HCT116 (cell line): ENCODE measurements around the gene CERT1. TPM values are rescaled to one million over a fixed set of nuclear protein-coding genes. Genes with fewer than 3 reads are reported as not detected.

Experiments
- ATAC-seq: fragments of 200-7000 bp; cut with Tn5 transposase; 2 replicates; pipeline ENCODE4 v1.9.1; 2020; ENCODE audit warnings: mild to moderate bottlenecking, moderate library complexity
- BruUV-seq: library from RNA; stranded (reverse); fragments of 400-500 nt; replicated peaks from 2 replicates; lab custom pipeline; 2021; lab: Mats Ljungman, UMichigan
- CTCF ChIA-PET: fragments of 300-600 bp; sonication (Branson Sonifier 250); formaldehyde crosslinking; loops from one replicate; lab custom pipeline; 2021; ENCODE audit warnings: antibody characterized with exemption; lab: Charles Lee
- POLR2A ChIA-PET: fragments of 300-600, 350-600 bp; sonication (Branson Sonifier 250); formaldehyde crosslinking; loops from one replicate; lab custom pipeline; 2021; ENCODE audit warnings: antibody characterized with exemption; lab: Charles Lee
- RAD21 ChIA-PET, 2 experiments: fragments of 300-600 bp; sonication (Branson Sonifier 250); formaldehyde crosslinking; loops; one replicate each; lab custom pipeline; 2023; ENCODE audit warnings: low total read pairs in 2 of 2; ENCODE audit not compliant: uncharacterized antibody in 2 of 2, unreplicated experiment in 2 of 2, low non-redundant PET in 1 of 2; lab: Charles Lee
- DNase-seq: peaks from one replicate; pipeline ENCODE4 v3.0.0-alpha.2; 2010; ENCODE audit warnings: low read depth, low spot score
- H2AFZ ChIP-seq: fragments of 200-600 bp; shearing (Covaris generic), sonication (generic); 2 replicates; pipeline ENCODE4 v1.6.1; 2017; ENCODE audit warnings: low read depth, mixed run types, mixed read lengths, antibody characterized with exemption, low read length; ENCODE audit not compliant: poor library complexity, severe bottlenecking
- H3K27ac ChIP-seq: 2 replicates; pipeline ENCODE4 v1.5.1; 2012; ENCODE audit warnings: low read depth, low read length
- H3K27me3 ChIP-seq: fragments of 200-600 bp; sonication (generic); 2 replicates; pipeline ENCODE4 v1.6.1; 2016; ENCODE audit warnings: mixed run types, low read length, mixed read lengths; ENCODE audit not compliant: insufficient read depth
- H3K36me3 ChIP-seq, 2 experiments: fragments of 200-500 bp in 1 of 2; fragments of 200-600 bp in 1 of 2; sonication (Bioruptor generic) in 1 of 2; sonication (generic) in 1 of 2; 2 replicates each; pipeline versions ENCODE4 v1.5.1 to v1.6.1; 2014 to 2016; ENCODE audit warnings: low read length in 2 of 2, inconsistent platforms in 1 of 2, mixed read lengths in 1 of 2, mixed run types in 1 of 2; ENCODE audit not compliant: insufficient read depth in 2 of 2, control insufficient read depth in 1 of 2
- H3K4me1 ChIP-seq, 2 experiments: fragments of 200-600 bp in 1 of 2; sonication (generic) in 1 of 2; 2 replicates each; pipeline versions ENCODE4 v1.5.1 to v1.6.1; 2012 to 2017; ENCODE audit warnings: low read length in 2 of 2, inconsistent platforms in 1 of 2, mild to moderate bottlenecking in 1 of 2, mixed read lengths in 1 of 2, mixed run types in 1 of 2, moderate library complexity in 1 of 2; ENCODE audit not compliant: insufficient read depth in 2 of 2, control insufficient read depth in 1 of 2
- H3K4me2 ChIP-seq: fragments of 200-600 bp; sonication (generic); 2 replicates; pipeline ENCODE4 v1.6.1; 2017; ENCODE audit warnings: mixed run types, low read length, mixed read lengths
- H3K4me3 ChIP-seq, 2 experiments: fragments of 200-600 bp in 1 of 2; sonication (generic) in 1 of 2; replicated peaks in 1 of 2; 2 replicates each; pipeline ENCODE4 v1.5.1; 2011 to 2016; ENCODE audit warnings: low read length in 2 of 2, control low read depth in 1 of 2, low read depth in 1 of 2, mild to moderate bottlenecking in 1 of 2, mixed read lengths in 1 of 2, mixed run types in 1 of 2
- H3K79me2 ChIP-seq: fragments of 200-600 bp; sonication (generic); 2 replicates; pipeline ENCODE4 v1.6.1; 2017; ENCODE audit warnings: mild to moderate bottlenecking, mixed run types, low read length, moderate library complexity, mixed read lengths; ENCODE audit not compliant: insufficient read depth
- H3K9ac ChIP-seq: fragments of 200-600 bp; sonication (generic); 2 replicates; pipeline ENCODE4 v1.6.1; 2016; ENCODE audit warnings: low read length, mixed read lengths
- H3K9me2 ChIP-seq: fragments of 200-600 bp; sonication (generic), shearing (Covaris generic); 2 replicates; pipeline ENCODE4 v1.6.1; 2017; ENCODE audit warnings: mixed run types, mild to moderate bottlenecking, moderate library complexity; ENCODE audit not compliant: insufficient read depth
- H3K9me3 ChIP-seq, 2 experiments: fragments of 200-500 bp in 1 of 2; fragments of 200-600 bp in 1 of 2; sonication (Bioruptor generic) in 1 of 2; sonication (generic) in 1 of 2; 2 replicates each; pipeline ENCODE4 v1.6.1; 2014 to 2017; ENCODE audit warnings: low read length in 2 of 2, mixed read lengths in 2 of 2, inconsistent platforms in 1 of 2, low read depth in 1 of 2, mild to moderate bottlenecking in 1 of 2, mixed run types in 1 of 2, moderate library complexity in 1 of 2; ENCODE audit not compliant: control insufficient read depth in 1 of 2, insufficient read depth in 1 of 2
- H4K20me1 ChIP-seq: fragments of 200-600 bp; sonication (generic), shearing (Covaris generic); 2 replicates; pipeline ENCODE4 v1.6.1; 2017; ENCODE audit warnings: mixed run types, mild to moderate bottlenecking, moderate library complexity; ENCODE audit not compliant: insufficient read depth
- ATF3 ChIP-seq: IDR thresholded peaks from 2 replicates; pipeline ENCODE4 v1.6.1; 2012
- EGR1 ChIP-seq: IDR thresholded peaks from 2 replicates; pipeline ENCODE4 v1.6.1; 2012; ENCODE audit warnings: low read depth
- ELF1 ChIP-seq: IDR thresholded peaks from 2 replicates; pipeline ENCODE4 v1.6.1; 2012; ENCODE audit warnings: low read depth, borderline replicate concordance
- EZH2phosphoT487 ChIP-seq: fragments of 200-600 bp; IDR thresholded peaks from 2 replicates; pipeline ENCODE4 v1.6.1; 2018; ENCODE audit warnings: antibody characterized with exemption, borderline replicate concordance
- POLR2AphosphoS5 ChIP-seq: IDR thresholded peaks from 2 replicates; pipeline ENCODE4 v1.6.1; 2011; ENCODE audit warnings: mild to moderate bottlenecking, low read depth, low read length, moderate library complexity
- REST ChIP-seq: IDR thresholded peaks from 2 replicates; pipeline ENCODE4 v1.6.1; 2012; ENCODE audit warnings: low read depth
- ZFX ChIP-seq: fragments of 450-650 bp; IDR thresholded peaks from 2 replicates; pipeline ENCODE4 v1.6.1; 2017
- intact Hi-C: fragments of 100-400 bp; cut with micrococcal nuclease; formaldehyde crosslinking; loops from 2 replicates; pipeline ENCODE4 v1.10.0; 2022
- total RNA-seq: library from RNA; stranded (reverse); gene quantifications from one replicate; pipeline ENCODE4 v1.2.1, GENCODE V29; 2021; ENCODE audit not compliant: unreplicated experiment

Gene CERT1
- total RNA-seq, 1 experiment from 2014 or later: 22.8 TPM

- POLR2A ChIA-PET: interaction anchor here (0.7 to 1.2 kb wide), 2 partner anchors 10 to 13 kb away, joined by 3 to 4 read pairs; partner anchors contain the start of gene HMGCR
- DNase-seq: no peak
- H3K27ac ChIP-seq: no peak overlapping the region
- H3K36me3 ChIP-seq: peaks cover 59 to 78% of the 10 kb centered on the region in 2 experiments
- H3K27me3 ChIP-seq: no peaks in the 10 kb centered on the region
- H3K9ac ChIP-seq: no peak overlapping the region
- no peak overlapping the region for H2AFZ ChIP-seq
- no peaks in the 10 kb centered on the region for H3K9me2 ChIP-seq
- H3K4me3 ChIP-seq: no peak overlapping the region
- TF ChIP-seq ZFX (no peak), ELF1 (no peak), REST (no peak), ATF3 (no peak), EGR1 (no peak), EZH2phosphoT487 (no peak), POLR2AphosphoS5 (no peak)
- RAD21 ChIA-PET: interaction anchor here in 1 of 2 experiments (0.6 kb wide), 1 partner anchor 424 kb away, joined by 5 read pairs; no protein-coding TSS in a partner anchor
- CTCF ChIA-PET: no interaction called here
- BruUV-seq: no TSS peak
- no peaks in the 10 kb centered on the region for H3K4me1 ChIP-seq
- H3K79me2 ChIP-seq: peaks cover 21% of the 10 kb centered on the region; the same call in 1 of the 2 replicates
- H4K20me1 ChIP-seq: no peaks in the 10 kb centered on the region
- H3K9me3 ChIP-seq: no peaks in the 10 kb centered on the region
- no peak overlapping the region for H3K4me2 ChIP-seq
- intact Hi-C loops: no loop called here
- ATAC-seq: no peak
Measured at GRCh38 chr5:75349663-75350062, 161.8 kb downstream of the CERT1 start.
